ENCODE data around the gene CRIP2. TPM values are rescaled to one million over a fixed set of nuclear protein-coding genes. Genes with fewer than 3 reads are reported as not detected.

CRIP2 gene
- total and polyA plus RNA-seq, 10 of the 15 experiments (the other 5 are each of a cell fraction or from before 2014, with no cell fraction given): 0.04 to 0.62 (median 0.37) TPM; not detected in 5

DNA sequence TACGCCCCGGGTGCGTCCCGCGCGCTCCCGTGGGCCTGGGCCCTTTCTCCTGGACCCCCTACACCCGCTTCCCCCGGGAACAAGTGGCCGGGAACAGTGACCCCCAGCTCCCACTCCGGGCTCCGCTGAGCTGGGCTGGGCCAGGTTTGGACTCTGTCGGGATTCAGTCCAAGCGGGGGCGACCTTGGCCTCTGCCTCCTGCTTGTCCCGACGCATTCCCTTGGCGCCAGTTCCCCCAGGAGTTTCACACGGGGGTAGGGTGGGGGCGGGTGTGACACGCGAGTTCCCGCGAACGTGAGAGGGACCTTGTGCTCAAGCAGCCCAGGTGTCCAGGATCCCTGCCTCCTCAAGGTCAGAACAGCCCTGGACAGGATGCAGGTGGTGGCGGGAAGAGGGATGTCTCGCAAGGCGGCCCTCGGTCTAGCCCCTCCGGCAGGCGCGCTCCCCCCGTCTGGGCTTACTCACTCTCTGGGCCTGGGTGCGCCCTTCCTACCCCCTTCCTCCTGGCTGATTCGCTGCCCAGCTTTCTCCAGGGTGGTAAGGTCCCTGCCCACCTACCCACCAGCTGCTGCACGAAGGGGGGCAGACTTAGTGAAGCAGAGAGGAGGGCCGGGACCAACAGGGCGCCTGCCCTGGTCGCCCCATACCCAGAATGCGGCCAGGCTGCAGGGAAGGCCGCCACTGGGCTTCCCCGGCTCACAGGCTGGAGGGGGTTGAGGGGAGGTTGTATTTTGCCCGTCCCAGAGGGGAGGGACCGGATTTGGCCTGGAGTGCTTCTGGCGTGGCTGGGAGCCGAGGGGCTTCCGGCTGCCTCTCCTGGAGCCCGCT lies 862 bp downstream of the CRIP2 start:
- ChIA-PET SMC1A (ENCODE audit: uncharacterized antibody, unreplicated experiment) (no interaction called here), CTCF (no interaction called here), POLR2A (no interaction called here), RAD21 (ENCODE audit: unreplicated experiment) (no interaction called here)
- BruUV-seq (replicated peaks): no TSS peak
- intact Hi-C loops (cut with micrococcal nuclease; ENCODE audit: unreplicated experiment) (no loop called here), in situ Hi-C loops (cut with MboI) (no loop called here)
- Histone ChIP-seq H2AFZ (ENCODE audit: control insufficient read depth, low read depth, low read length) (no peak overlapping the region), H3K9me3 (replicated peaks; ENCODE audit: control insufficient read depth, insufficient read depth, low read length) (no peaks in the 10 kb centered on the region; the same call in 2 of the 3 replicates), H3K4me2 (ENCODE audit: control insufficient read depth, insufficient read depth) (peak overlapping the region; percentile 64; the same call in 1 of the 2 replicates), H3K9ac (ENCODE audit: control insufficient read depth, insufficient read depth, low read length) (no peak overlapping the region), H4K20me1 (ENCODE audit: control insufficient read depth, insufficient read depth) (no peaks in the 10 kb centered on the region), H3K36me3 (ENCODE audit: control insufficient read depth in 2 of 2, insufficient read depth in 2 of 2, low read length in 1 of 2) (no peaks in the 10 kb centered on the region; a peak in 1 of 4 replicates), H3K4me3 (peak overlapping the region; percentile 27; the same call in 1 of the 2 replicates), H3K27me3 (replicated peaks in 1 of 2; ENCODE audit: control insufficient read depth in 2 of 2, insufficient read depth in 2 of 2, low read length in 1 of 2) (peaks cover 4 to 11% of the 10 kb centered on the region in 2 experiments; a peak in 3 of 4 replicates), H3K79me2 (ENCODE audit: control insufficient read depth, insufficient read depth, low read length) (no peaks in the 10 kb centered on the region), H3K4me1 (ENCODE audit: control insufficient read depth, insufficient read depth, low read length) (no peaks in the 10 kb centered on the region), H3K27ac (ENCODE audit: control insufficient read depth, insufficient read depth) (no peak overlapping the region)
- no peak for DNase-seq (ENCODE audit: low read depth, low spot score)
- 12% methylated on average over 45 of the region's 48 CpGs for WGBS (ENCODE audit: insufficient coverage, insufficient replicate concordance, low lambda C conversion rate, missing lambda C conversion rate)
- TF ChIP-seq SUZ12 (IDR thresholded peaks at IDR 0.05; ENCODE audit: unreplicated experiment): peak; percentile 52
- TF ChIP-seq WRNIP1 (IDR thresholded peaks at IDR 0.05; ENCODE audit: borderline replicate concordance, low read depth, low read length): no peak
- no peak for TF ChIP-seq MXI1 (IDR thresholded peaks at IDR 0.05; ENCODE audit: low read depth, low read length)
- no peak for TF ChIP-seq EZH2 (IDR thresholded peaks at IDR 0.05; ENCODE audit: borderline replicate concordance, control insufficient read depth, low read depth, low read length)
- no peak for TF ChIP-seq ESRRA (IDR thresholded peaks at IDR 0.05; ENCODE audit: low read length)
- FAIRE-seq: no peak
- no peak for ATAC-seq
